ENCODE measurements around the gene CCNY.

DNA sequence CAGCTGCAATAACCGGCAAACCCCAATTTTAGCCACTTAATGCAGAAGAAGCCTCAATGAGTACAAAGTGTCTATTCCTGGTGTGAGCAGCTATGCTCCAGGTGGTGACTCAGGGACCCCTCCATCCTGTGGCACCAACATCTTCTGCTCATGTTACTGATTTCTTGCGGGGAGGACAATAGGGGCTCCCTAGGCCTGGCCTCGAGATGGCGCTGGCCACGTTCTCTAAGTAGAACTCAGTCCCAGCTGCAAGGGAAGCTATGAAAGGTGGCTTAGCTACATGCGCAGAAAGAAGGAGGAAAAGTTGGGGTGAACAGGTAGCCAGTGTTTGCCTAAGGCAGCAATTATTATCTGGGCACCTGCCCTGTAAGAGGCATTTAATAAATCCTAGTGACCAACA, 275.4 kb downstream of the CCNY start:
- no peak for TF ChIP-seq CTCF (IDR thresholded peaks at IDR 0.05)
- TF ChIP-seq EP300 (IDR thresholded peaks at IDR 0.05) = no peak
- TF ChIP-seq SREBF2 (IDR thresholded peaks at IDR 0.05) = no peak
- TF ChIP-seq PHF8 (IDR thresholded peaks at IDR 0.05; ENCODE audit: borderline replicate concordance, low read depth) = no peak
- no peak for TF ChIP-seq SMC3 (IDR thresholded peaks at IDR 0.05)
- TF ChIP-seq POLR2A (IDR thresholded peaks at IDR 0.05; ENCODE audit: low read length) = no peak
- no peak for TF ChIP-seq TP53 (CRISPR knock-in tag; IDR thresholded peaks at IDR 0.05)
- TF ChIP-seq, protein P1, sequence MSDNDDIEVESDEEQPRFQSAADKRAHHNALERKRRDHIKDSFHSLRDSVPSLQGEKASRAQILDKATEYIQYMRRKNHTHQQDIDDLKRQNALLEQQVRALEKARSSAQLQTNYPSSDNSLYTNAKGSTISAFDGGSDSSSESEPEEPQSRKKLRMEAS (IDR thresholded peaks at IDR 0.05) = no peak
